Measurements from ENCODE around the gene KCNJ16. TPM values are rescaled to one million over a fixed set of nuclear protein-coding genes. Genes with fewer than 3 reads are reported as not detected.

Gene KCNJ16
- total RNA-seq, 2 donors from 2014 or later, result 1.3 TPM; not detected in 1

- 2% methylated on average over 44 of the region's 45 CpGs for WGBS
- Histone ChIP-seq H3K9me3 (no peaks in the 10 kb centered on the region), H3K27me3 (replicated peaks; ENCODE audit: insufficient read depth) (no peaks in the 10 kb centered on the region), H3K27ac (peak overlapping the region; percentile 79 to 80), H3K36me3 (no peaks in the 10 kb centered on the region), H3K4me3 (peak overlapping the region; percentile 53), H3K4me1 (replicated peaks) (no peaks in the 10 kb centered on the region)
- intact Hi-C loops (cut with DNase I), result no loop called here
- TF ChIP-seq POLR2A (IDR thresholded peaks at IDR 0.05) (peak; percentile 22), POLR2AphosphoS5 (IDR thresholded peaks at IDR 0.05) (peak; percentile 61), CTCF (IDR thresholded peaks at IDR 0.05) (peak; percentile 18 to 64 (median 52))
- DNase-seq (ENCODE audit: low spot score), result peak; percentile 69
Measured at GRCh38 chr17:70168044-70168976, 93.3 kb downstream of the KCNJ16 start.

GRCh38 chr17:70168977-70169708 is 94.1 kb downstream of the KCNJ16 start, which contains the start of gene KCNJ2:
Gene KCNJ2 (plus strand): TSS chr17:70169532. CDS start chr17:70175040, 5,508 bp downstream.
- intact Hi-C loops (cut with DNase I), result no loop called here
- TF ChIP-seq POLR2A (IDR thresholded peaks at IDR 0.05) (peak; percentile 93), CTCF (IDR thresholded peaks at IDR 0.05) (peak in 1 of 4 experiments; percentile 9), POLR2AphosphoS5 (IDR thresholded peaks at IDR 0.05) (peak; percentile 64)
- peak; percentile 90 for DNase-seq (ENCODE audit: low spot score)
- Histone ChIP-seq H3K27ac (peak within 1 kb of the TSS; percentile 79 to 80), H3K9me3 (no peaks in the 10 kb centered on the region), H3K36me3 (no peaks in the 10 kb centered on the region), H3K27me3 (replicated peaks; ENCODE audit: insufficient read depth) (no peaks in the 10 kb centered on the region), H3K4me1 (replicated peaks) (no peaks in the 10 kb centered on the region), H3K4me3 (peak within 1 kb of the TSS; percentile 53)
- WGBS, result 0% methylated on average over 28 of the region's 67 CpGs

DNA sequence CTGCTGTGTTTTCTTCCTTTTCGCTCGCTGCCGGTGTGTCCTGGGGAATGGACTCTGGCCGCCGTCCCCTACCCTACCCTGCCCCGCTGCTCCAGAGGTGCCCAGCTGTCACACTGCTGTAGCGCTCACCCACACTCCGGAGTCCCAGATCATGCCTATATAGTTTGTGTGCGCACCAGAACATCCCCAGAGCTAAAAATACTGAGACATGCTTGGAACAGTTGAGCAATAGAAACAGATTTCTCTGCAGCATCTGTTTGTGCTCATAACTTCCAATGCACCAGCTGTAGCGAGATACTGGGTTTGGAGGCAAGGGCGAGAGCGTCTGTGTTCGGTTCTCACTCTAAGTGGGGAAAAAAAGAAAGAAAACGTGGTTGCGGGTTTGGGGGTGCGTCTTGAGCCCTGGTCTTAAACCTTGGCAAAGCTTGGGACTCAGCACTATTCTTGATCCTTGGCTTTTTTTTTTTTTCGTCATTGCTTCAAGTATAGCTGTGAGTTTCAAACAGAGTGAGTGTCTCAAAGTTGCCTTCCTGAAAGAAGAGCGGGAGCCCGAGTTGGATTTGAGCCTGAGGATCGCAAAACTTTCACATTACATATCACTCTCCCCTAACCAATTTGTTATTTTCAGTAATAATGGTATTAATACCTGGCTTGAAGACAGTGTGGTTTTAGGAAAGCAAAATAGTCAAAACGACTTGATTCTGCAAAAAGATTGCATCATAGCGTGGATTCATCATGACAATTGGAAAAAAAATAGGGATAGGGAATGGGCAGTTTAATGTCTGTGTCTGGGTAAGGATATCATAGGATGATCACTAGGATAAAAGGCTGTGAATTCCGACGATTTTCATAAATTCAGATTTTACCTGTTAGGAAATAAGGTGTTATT is 94.9 kb downstream of the KCNJ16 start:
- no peaks in the 10 kb centered on the region for H3K36me3 ChIP-seq
- TF ChIP-seq POLR2A (IDR thresholded peaks at IDR 0.05), result no peak
- TF ChIP-seq CTCF (IDR thresholded peaks at IDR 0.05), result no peak
- TF ChIP-seq POLR2AphosphoS5 (IDR thresholded peaks at IDR 0.05), result no peak
- DNase-seq (ENCODE audit: low spot score), result no peak
- peak overlapping the region; percentile 53 for H3K4me3 ChIP-seq
- intact Hi-C loops (cut with DNase I), result no loop called here
- H3K27me3 ChIP-seq (replicated peaks; ENCODE audit: insufficient read depth), result no peaks in the 10 kb centered on the region
- H3K4me1 ChIP-seq (replicated peaks), result no peaks in the 10 kb centered on the region
- 4% methylated on average over 24 of the region's 24 CpGs for WGBS
- no peaks in the 10 kb centered on the region for H3K9me3 ChIP-seq
- H3K27ac ChIP-seq, result peak overlapping the region; percentile 26 to 53

DNA sequence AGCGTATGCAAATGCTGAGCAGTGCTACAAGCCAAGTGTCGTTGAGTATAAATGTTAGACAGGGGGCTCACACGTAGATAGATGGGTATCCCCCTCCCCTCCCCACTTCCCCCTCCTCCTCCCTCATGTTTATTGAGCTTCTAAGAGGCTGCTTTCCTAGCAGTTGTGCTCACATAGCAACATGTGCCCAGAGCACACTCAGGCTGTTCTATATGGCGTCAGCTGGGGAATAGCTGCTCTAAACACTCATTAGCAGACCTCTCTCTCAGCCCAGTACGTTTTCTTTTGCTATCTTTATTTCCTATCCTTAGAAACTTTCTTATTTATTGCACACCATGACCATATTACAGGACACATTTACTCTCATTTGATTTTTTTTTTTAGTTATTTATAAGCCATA is 96.1 kb downstream of the KCNJ16 start:
- H3K4me3 ChIP-seq, result no peak overlapping the region
- H3K27ac ChIP-seq, result peak overlapping the region in 1 of 2 donors; percentile 24
- intact Hi-C loops (cut with DNase I), result no loop called here
- no peaks in the 10 kb centered on the region for H3K36me3 ChIP-seq
- no peaks in the 10 kb centered on the region for H3K9me3 ChIP-seq
- no peaks in the 10 kb centered on the region for H3K27me3 ChIP-seq (replicated peaks; ENCODE audit: insufficient read depth)
- whole genome bisulfite sequencing, result 32% methylated on average over 5 of the region's 5 CpGs
- TF ChIP-seq POLR2A (IDR thresholded peaks at IDR 0.05) (no peak), POLR2AphosphoS5 (IDR thresholded peaks at IDR 0.05) (no peak), CTCF (IDR thresholded peaks at IDR 0.05) (no peak)
- DNase-seq (ENCODE audit: low spot score), result no peak
- no peaks in the 10 kb centered on the region for H3K4me1 ChIP-seq (replicated peaks)
